Central memory CD4-positive, alpha-beta T cell (primary cell): ENCODE measurements around the gene ZNF662.
A peak's percentile ranks its signal among the peaks of the same experiment; 100 is the strongest.
"Not testable (repeated sequence)": the region's sequence is repeated elsewhere in the genome, so short reads cannot be mapped to it uniquely, and the experiment has no call there.

Experiments used
- DNase-seq: peaks from one replicate; pipeline ENCODE4 v3.0.0; 2022
- total RNA-seq, 3 experiments: gene quantifications; one replicate each; lab custom pipeline; 2026; lab: John Stamatoyannopoulos, UW

The ZNF662 gene
- total RNA-seq, result 0.28 to 4.4 (median 0.65) reads per million in 3 experiments

DNA sequence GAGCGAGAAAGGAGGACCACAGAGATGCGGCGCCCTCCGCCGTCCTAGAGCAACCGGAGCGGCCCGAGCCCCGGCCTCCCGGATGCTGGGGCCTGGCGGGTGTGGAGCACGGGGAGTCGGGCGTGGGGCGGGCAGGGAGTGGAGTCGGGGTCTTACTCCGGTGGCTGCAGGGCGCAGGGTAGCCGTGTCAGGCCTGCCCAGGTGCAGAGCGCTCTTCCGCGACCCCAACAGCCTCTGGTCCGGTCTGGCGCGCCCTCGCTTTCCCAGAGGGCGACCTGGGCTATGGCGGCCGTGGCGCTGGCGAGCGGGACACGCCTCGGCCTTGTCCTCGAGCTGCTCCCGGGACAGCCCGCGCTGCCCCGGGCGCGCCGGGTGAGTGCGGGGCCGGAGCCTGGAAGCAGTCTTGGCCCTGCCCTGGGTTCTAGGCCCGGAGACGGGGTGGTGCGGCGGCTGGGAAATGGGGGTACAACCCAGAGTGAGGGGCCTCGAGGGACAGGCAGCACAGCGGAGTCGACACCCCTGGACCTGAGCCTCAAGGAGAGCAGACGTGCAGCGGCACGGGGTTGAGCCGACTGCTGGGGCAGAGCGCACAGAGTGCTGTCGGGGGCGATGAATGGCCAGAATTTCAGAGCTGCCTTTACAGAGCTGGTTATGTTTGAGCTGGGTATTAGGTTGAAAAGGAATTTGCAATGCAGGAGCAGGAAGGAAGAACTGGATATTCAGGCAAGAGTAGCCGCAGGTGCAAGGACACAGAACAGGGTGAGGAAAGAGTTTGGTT is at the start of gene ZNF662:
TSS of gene ZNF662 (plus strand) at position 73 of the 778 bp plus-strand sequence. CDS start 1,973 bp downstream, outside the sequence.
- no peak for DNase-seq

DNA sequence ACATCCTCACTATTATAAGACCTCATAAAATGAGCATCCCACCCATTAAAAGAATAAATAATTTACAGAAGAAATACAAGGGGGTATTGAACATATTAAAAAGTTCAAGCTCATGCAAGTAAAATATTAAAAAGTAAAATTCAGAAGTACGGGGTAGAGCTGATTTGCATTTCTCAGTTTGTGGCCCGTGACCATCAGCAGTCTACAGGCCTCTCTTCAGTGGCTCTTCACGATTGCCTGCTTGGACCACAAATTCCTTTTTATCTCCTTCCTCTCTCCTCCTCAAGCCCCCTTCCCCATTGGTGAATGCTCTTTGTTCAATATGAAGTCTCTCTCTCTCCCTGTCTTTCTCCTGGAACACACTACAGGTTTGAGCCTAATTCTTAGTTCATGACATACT is 49.4 kb upstream of the ZNF662 start:
- DNase-seq, result no peak

DNA sequence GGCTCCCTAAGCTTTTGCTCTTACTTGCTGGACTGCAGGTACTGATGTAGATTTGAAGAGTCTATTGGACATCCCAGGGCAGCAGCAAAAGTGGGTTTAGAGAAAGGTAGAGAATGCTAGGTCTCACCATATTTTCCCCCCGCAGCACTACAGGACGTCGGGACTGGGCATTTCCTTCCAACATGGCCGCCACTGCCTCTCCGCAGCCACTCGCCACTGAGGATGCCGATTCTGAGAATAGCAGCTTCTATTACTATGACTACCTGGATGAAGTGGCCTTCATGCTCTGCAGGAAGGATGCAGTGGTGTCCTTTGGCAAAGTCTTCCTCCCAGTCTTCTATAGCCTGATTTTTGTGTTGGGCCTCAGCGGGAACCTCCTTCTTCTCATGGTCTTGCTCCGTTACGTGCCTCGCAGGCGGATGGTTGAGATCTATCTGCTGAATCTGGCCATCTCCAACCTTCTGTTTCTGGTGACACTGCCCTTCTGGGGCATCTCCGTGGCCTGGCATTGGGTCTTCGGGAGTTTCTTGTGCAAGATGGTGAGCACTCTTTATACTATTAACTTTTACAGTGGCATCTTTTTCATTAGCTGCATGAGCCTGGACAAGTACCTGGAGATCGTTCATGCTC is 41.5 kb upstream of the ZNF662 start:
- no peak for DNase-seq

DNA sequence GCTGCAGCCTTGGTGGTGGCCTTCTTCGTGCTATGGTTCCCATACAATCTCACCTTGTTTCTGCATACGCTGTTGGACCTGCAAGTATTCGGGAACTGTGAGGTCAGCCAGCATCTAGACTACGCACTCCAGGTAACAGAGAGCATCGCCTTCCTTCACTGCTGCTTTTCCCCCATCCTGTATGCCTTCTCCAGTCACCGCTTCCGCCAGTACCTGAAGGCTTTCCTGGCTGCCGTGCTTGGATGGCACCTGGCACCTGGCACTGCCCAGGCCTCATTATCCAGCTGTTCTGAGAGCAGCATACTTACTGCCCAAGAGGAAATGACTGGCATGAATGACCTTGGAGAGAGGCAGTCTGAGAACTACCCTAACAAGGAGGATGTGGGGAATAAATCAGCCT is 40.7 kb upstream of the ZNF662 start:
- no peak for DNase-seq

DNA sequence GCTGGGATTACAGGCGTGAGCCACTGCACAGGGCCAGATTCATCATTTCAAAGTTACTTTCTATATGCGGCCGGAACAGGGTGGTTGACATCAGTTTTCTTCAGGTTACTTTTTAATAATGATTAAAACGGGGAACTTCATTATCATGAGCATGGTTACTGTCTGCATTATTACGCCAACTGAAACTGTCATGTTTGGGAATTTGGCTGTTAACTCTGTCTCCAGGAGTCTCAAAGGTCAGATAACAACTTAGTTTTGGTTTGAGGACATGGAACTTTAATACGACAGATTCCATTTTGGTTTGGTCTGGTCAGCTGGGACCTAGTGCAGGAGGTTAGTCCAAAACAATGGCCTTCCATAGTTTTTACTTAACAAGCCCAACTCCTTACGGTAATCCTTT is 38.8 kb upstream of the ZNF662 start:
- no peak for DNase-seq

DNA sequence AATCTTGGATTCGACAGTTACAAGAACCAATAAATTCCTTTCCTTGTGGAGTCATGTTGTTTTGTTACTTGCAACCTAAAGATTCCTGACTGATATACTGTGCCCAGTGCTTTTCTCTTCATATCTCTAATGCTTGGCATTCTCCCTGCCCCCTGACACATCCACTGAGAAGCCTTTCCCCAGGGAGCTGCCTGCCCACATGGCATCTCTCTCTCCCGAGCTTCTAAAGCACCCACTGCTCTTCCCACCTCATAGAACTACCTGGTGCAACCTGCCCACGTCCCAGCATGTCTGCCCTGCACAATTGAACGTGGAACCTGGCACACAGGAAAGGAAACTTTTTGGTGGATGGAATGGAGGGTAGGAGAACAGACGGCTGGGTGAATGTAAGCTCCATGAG is 37.1 kb upstream of the ZNF662 start:
- DNase-seq, result no peak

DNA sequence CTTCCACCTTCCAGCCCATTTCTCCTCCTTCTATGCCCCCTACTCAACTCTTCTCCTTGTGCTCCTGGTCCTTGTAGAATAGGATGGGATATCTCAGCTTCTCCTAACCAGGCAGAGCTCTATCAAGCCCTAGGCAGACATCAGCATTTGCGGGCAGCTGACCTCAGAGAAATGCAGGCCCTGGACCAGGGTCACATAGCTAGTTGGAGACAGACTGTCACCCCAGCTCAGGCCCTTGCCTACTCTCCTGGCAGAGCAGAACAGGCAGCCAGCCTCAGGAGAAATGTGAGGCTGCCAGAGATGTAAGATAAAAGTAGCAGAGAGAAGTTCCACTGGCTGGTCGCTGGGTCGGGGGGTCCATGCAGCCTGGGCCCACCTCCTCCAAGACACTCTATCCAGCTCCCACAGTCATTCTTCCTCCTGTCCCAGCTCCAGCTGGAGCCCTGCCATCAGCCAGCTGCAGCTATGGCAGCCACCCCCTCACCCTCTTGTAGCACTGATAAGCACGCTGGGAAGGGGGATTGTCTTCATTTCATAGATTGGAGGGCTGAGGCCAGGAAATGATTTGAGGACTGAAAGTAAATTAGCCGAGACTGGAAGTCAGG is 34.2 kb upstream of the ZNF662 start:
- DNase-seq, result no peak

DNA sequence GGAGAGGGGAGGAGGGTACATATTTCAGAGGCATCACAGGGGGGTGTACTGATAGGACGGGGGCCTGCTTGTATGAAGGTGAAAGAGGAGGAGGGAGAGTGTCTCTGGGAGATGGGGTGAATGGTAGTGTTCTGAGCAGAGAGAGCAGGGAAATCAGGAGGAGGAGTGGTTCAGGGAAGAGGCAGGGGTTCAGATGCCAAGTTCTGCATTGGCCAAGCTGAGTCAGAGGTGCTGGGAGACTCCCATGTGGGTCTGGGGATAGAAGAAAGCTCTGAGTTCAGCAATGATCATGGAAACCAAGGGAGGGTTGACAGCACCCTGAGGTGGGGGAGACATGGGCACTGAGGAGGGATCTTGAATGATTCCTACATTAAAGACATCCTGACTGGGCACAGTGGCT is 33.2 kb upstream of the ZNF662 start:
- no peak for DNase-seq

DNA sequence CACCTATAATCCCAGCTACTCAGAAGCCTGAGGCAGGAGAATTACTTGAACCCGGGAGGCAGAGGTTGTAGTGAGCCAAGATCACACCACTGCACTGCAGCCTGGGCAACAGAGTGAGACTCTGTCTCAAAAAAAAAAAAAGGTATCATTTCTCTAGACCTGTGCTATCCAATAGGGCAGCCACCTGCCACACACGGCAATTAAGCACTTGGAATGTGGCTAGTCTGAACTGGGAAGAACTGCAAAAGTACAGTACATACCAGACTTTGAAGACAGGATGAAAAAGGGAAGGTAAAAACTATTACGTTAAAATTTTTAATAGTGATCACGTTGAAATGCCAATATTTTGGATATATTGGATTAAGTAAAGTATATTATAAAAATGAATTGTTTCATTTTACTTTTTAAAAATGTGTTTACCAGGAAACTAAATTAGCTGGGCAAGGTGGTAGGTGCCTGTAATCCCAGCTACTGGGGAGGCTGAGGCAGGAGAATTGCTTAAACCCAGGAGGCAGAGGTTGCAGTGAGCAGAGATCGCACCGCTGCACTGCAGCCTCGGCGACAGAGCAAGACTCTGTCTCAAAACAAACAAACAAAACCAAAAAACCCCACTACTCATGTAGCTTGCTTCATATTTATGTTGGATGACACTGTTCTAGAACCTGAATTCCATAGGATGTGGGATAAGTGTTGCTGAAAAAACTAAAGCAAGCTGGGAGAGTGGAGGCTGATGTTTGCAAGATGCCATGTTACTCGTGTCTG is 32.5 kb upstream of the ZNF662 start:
- no peak for DNase-seq

DNA sequence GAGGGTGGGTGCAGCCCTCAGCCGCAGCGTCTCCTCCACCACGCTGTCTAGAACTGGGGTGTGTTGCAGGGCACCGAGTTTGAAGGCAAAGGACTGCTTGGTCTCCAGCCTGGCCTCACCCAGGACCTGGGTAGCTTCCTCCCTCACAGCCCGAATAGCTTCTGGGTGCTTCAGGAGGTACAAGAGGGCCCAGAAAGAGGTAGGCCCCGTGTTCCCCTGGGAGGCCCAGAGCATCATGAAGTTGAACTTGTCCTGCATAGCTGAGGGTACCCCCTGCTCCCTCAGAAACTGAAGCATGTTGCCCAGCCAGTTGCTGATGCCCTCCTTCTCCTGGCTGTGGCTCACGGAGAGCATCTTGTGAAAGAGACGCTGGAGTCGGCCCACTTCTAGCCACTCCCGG is 31.2 kb upstream of the ZNF662 start:
- DNase-seq, result no peak

DNA sequence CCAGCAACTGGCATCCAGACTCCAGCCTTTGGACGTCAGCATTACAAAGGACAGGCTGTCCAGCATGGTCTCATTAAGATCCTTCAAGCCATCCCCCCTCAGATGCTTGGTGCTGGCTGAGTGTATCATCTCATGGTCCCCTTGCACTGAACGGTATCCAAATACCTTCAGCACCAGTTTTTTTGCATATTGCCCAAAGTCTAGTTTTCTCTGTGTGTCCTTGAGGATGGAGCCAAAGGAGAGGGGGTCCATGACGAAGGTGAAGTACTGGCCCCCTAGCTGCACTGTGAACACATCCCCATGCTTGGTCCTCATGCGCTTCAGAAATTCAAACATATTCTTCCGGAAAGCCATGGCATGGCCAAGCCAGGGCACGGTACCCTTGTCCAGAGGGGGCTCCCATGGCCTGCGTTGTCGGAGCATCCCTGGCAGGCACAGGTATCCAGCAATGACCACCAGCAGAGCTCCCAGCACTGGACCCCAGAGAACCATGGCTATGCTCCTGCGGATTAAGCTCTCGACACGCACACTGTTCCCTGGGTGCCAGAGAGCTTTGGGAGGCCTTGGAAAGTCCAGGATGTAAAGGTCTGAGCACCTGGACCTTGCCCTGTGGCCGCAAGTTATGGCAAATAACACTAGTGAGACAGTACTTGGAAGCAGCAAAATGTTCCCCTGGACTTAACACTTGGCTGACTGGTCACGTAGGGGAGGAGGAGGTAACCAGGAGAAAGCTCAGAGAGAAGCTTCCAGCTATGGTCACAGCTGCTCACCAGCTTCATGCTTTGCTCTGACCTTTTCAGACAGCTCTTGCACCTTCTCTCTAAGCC is 30.4 kb upstream of the ZNF662 start, which contains the start of gene CYP8B1:
TSS of gene CYP8B1 (minus strand) at position 555 of the 827 bp plus-strand sequence. CDS start at position 492, 63 bp downstream.
- no peak for DNase-seq

DNA sequence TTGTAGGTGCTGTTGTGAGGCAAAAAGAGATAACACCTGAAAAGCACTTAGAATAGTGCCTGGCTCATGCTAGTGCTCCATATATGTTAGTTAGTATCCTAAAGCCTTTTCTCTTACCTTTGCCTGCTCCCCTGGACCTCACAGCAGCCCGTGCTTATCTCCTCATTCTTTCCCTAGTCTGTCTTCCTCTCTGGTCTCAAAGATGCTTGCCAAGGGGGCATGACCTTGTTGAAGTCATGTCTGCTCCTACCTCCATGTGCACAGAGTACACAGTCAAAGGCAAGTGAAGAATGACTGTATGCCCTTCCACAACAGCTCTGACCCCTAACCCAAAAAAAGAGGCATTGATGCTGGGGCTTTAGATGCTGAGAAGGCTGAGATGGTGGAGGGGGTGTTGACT is 29.5 kb upstream of the ZNF662 start:
- no peak for DNase-seq

DNA sequence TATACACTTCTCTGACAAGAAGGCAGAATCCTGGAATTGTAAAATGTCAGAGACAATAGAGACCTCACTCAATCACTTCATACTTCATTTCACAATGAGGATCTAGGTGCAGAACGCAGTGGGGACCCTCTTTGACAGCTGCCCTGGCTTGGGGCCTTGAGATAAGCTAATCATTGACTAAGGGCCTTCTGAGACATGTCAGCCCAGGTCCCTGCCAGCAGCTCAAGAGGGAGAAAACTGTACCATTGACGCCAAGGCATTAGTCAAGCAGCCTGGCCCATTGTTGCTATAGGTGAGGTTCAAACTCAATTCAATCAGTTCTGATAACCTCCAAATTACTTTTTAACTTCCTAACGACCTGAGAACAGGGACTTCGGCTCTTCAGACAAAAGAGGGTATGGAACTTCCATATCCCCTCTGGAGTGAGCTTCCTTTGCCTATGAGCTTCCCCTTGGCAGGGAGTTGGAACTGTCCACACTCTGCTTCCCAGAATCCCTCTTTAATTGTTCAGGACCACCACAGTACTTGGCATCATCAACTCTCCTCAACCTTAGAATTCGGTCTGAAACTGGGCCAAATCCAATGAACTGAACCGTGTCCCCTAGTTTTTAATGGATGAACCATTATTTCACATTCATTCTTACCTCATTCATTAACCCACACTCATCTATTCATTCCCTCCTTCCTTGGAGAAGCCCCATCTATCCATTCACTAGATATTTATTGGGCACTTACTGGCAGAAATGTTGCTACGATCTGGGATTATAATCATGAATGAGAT is 28.8 kb upstream of the ZNF662 start:
- DNase-seq, result no peak

DNA sequence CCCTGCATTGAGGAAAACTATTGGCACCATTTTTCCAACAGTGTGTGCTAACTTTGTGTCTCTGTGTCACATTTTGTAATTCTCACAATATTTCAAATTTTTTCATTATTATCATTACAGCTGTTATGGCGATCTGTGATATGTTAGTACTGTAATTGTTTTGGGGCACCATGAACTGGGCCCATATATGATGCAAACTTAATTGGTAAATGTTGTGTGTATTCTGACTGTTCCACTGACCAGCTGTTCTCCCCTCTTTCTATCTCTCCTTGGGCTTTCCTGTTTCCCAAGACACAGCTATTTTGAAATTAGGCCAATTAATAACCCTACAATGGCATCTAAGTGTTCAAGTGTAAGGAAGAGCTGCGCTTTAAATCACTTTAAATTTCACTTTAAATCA is 28.1 kb upstream of the ZNF662 start:
- no peak for DNase-seq

DNA sequence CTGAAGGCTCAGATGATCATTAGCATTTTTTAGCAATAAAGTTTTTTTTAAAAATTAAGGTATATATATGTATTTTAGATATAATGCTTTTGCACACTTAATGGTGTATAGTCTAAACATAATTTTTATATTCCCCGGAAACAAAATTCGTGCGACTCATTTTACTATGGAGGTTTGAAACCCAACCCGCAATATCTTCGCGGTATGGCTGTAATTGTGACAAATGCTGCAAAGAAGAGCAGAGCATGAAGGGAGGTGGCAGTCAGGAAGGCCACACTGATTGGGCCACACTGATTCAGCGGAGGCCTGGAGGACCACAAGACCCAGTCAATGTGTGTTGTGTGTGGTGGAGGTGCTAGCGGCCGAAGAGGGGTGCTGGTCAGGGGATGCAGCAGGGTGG is 25.8 kb upstream of the ZNF662 start:
- no peak for DNase-seq

DNA sequence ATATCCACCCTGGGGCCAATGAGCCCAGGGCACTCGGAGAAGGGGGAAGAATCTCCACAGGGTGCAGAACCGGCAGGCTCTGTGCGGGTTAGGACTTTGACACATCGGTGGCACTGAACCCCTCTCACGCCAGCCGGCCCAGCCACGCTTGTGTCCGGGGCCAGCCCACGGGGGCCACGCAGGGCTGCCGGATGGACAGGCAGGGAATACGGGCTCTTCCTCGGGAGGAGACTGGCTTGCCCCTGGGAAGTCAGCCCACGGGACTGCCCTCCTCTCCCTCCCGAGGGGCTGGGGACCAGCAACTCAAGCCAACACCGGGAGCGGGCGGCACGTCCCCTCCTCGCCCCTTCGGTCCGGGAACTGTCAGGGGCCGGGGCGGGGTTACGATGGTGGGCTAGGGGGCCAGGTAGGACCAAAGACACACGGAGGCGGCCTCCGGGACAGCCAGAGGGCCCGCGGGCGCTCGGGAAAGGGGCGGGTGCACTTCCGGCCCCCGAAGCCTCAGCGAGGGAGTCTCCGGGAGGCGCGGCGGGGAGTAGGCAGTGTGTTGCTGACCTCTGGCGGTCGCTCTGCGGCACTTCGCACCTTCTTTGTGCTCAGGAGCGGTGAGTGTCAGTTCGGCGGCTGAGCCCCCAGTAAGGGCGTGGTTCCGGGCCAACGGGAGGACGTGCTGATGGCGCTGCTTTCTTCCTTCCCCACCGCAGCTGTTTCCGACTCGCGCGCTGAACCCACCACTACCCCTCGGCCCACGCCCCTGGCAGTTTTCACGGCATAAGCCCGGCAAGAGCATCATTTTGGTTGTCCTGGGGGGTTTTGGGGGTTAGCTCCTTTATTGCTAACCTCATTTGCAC is 25.1 kb upstream of the ZNF662 start:
- peak; percentile 83 for DNase-seq

DNA sequence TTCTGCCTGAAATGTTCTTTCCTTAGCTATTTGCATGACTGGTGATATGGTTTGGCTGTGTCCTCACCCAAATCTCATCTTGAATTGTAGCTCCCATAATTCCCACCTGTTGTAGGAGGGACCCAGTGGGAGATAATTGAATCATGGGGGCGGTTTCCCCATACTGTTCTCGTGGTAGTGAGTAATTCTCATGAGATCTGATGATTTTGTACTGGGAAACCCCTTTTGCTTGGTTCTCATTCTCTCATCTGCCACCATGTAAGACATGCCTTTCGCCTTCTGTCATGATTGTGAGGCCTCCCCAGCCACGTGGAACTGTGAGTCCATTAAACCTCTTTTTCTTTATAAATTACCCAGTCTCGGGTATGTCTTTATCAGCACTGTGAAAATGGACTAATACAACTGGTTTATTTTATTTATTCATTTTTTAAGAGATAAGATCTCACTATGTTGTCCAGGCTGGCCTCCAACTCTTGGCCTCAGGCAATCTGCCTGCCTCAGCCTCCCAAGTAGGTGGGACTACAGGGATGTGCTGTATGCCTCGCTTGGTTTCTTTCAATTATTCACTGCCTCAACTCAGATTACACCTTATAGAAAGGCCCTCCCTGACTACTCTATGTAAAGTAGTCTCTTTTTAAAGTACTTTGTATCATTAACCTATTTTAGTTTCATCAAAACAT is 22.6 kb upstream of the ZNF662 start:
- DNase-seq, result not testable (repeated sequence)

DNA sequence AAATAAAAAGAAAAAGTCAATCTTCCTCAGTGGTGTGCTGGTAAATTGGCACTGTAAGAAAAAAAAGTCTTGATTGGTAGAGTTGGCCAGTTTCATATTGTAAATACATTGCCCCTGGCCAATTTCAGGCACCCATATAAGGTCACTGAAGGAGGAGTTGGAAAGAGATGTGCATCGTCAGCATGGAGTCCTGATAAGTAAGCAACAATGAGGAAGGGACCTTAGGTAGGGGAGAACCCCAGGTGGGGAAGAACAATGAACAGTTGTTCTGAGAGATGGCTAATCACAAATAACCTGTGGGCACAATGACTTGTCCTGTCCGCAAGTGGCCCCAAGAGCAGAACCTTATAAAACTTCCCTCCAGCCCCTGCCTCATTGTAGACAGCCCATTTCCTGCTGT is 21.6 kb upstream of the ZNF662 start:
- no peak for DNase-seq

DNA sequence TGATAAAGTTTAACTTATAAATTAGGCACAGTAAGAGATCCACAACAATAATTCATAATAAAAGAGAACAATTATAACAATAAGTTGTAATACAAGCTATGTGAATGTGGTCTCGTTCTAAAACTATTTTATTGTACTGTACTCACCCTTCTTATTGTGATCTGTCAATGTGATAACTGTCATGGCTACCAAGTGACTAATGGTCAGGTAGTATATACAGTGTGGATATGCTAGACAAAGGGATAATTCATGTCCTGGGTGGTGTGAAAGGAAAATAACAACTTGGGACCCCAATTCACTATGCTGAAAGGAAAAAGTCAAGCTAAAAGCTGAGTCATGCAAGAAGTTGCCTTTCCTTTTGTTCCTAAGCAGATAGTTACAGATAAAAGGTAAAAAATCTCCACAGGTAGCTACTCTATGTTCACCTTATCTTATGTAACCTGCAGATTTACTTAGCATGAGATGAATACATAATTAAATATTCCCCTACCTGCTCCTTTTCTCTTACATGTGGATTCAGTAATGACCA is 19.6 kb upstream of the ZNF662 start:
- DNase-seq, result no peak

DNA sequence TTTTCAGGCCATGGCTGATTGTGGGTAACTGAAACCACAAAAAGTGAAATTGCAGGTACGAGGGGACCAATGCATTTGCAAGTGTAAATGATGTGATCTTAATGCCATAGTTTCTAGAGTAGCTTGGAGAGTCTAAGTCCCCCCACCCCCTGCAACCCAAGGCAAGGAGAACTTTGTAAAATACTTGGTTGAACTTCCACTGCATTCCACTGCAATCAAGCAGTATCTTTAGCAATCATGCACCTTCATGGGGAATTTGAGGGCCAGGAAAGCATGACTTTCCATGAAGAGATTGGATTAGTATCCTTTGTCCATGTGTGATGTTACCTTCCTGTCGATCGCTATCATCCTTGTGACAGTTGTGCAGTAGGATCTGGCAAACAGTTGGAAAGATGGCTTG is 18.9 kb upstream of the ZNF662 start:
- no peak for DNase-seq
